Activated CD8-positive, alpha-beta memory T cell treated with anti-CD3 and anti-CD28 coated beads for 48 hours (primary cell): ENCODE results near the gene PSMD1.

Source experiments
- DNase-seq, 3 experiments: peaks; one replicate each; pipeline ENCODE4 v3.0.0-alpha.2; 2020; ENCODE audit warnings: low read depth in 2 of 3, low spot score in 2 of 3

Gene PSMD1

DNA sequence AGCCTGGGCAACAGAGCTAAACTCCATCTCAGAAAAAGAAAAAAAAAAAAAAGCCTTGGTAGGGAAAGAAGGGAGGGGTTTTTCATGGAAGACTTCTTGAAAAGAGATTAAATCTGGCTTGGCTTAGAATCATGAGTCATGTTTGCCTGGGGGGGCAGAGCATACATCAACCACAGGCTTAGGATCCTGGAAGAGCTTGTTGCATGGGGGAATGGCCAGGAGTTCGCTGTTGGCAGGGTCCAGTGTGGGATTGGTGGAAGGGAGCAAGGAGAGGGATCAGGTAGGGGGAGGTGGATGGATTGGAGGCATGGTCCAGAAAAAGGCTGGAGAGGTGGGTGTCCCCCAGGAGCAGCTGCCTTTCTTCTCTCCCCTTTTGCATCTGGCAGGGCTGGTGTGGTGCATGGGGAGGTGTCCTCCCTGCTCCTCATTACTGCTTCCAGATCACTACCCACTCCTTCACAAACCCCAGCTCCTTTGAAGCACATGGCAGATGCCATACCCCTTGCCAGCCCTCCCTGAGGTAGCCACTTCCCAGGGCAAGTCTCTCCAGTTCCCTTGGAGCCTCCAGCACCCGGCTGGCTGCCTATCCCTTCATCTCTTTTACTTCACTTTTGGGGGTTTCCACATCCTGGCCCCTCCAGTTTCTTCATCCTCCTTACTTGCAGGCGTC, 144.3 kb downstream of the PSMD1 start:
- no peak for DNase-seq

DNA sequence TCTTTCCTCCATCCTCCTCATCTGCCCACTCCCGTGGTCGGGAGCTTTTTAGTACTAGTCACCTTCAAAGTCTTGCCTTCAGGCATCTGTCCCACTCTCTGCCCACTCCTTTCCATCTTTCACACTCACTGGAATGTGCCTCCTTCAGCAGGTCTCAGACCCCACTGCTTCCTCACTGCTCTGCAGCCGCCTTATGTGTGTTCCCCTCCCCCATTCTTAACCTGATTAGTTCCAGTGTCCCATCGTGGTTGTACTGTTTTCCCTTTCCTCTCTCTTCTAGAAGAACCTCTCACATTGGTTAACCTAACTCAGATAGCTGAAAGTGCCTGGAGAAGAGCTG, 144.8 kb downstream of the PSMD1 start:
- DNase-seq = no peak

DNA sequence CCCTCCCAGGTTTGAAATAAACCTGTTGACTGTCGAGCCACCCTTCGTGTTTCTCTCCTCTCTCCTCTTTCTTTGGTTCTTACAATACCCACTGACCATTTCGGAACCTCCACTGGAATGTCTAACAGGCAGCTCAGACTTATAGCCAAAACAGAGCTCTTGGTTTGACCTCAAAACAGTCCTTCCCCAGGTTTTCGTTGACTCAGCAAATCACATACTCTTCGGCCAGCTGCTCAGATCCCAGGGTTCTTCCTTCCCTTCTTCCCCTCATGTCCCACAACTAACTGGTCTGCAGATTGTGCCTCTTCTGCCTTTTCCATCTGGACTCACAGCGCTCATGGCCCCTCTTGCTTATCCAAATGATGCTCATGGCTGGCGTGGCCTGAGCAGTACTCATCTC, 146.4 kb downstream of the PSMD1 start:
- no peak for DNase-seq

DNA sequence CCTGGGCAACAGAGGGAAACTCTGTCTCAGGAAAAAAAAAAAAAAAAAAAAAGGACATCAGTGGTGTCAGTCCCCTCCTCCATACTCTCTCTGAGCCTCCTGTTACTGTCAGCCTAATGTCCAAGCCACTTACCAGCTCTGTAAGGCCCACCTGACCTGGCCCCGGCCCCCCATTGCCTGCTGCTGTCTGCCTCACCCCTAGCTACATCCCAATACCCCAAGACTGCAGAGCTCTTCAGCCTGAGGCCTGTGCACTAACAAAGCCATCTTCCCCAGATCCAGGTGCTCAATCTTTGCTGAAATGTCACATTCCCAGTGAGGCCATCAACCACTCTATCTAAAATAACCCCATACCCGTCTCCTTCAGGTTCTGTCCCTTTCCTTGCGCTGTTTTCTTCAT, 147.5 kb downstream of the PSMD1 start:
- no peak for DNase-seq

DNA sequence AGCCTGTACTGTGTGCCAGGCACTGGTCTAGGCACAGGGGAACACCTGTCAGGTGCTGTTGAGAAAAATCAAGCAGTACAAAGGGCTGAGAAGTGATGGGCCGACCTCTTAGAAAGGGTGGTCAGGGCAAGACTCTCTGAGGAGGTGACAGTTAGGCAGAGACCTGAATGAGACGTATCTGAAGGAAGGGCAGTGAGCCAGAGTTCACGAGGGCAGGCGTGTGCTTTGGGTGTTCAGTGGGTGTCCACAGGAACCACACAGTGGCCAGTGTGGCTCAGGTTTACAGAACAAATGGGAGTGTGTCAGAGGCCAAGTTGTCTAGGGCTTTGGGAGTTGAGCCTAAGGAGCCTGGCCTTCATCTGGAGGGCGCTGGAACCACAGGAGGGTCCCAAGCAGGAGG, 147.9 kb downstream of the PSMD1 start:
- DNase-seq = no peak

DNA sequence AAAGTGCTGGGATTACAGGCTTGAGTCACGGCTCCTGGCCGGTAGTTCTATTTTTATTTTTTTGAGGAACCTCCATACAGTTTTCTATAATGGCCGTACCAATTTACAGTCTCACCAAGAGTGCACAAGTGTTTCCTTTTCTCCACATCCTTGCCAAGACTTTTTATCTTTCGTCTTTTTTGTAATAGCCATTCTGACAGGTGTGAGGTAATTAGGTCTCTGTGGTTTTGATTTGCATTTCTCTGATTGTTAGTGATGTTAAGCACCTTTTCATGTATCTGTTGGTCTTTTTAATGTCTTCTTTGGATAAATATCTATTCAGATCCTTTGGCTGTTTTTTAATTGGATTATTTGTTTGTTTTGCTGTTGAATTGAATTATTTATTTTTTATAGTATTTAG, 151.1 kb downstream of the PSMD1 start:
- DNase-seq = no peak

DNA sequence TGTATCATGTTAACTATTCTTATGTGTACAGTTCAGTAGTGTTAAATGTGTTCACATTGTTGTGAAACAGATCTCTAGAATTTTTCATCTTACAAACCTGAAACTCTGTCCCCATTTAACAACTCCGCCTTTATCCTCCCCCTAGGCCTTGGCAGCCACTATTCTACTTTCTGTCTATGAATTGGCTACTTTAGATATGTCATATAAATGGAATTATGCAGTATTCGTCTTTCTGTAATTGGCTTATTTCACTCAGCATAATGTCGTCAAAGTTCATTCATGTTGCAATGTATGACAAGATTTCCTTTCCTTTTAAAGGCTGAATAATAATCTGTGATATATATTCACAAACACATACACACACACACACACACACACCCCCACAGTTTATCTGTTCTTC, 154.1 kb downstream of the PSMD1 start:
- DNase-seq = no peak

DNA sequence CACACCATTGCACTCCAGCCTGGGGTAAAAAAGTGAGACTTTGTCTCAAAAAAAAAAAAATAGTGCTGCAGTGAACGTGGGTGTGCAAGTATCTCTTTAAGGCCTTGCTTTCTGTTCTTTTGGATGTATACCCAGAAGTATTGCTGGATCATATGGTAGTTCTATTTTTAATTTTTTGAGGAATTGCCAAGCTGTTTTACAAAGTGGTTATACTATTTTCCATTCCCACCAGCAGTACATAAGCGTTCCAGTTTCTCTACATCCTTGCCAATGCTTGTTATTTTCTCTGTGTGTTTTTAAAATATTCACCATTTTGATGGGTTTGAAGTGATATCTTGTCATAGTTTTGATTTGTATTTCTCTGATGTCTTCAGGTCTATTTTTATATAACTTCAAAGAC, 154.8 kb downstream of the PSMD1 start:
- DNase-seq = no peak

DNA sequence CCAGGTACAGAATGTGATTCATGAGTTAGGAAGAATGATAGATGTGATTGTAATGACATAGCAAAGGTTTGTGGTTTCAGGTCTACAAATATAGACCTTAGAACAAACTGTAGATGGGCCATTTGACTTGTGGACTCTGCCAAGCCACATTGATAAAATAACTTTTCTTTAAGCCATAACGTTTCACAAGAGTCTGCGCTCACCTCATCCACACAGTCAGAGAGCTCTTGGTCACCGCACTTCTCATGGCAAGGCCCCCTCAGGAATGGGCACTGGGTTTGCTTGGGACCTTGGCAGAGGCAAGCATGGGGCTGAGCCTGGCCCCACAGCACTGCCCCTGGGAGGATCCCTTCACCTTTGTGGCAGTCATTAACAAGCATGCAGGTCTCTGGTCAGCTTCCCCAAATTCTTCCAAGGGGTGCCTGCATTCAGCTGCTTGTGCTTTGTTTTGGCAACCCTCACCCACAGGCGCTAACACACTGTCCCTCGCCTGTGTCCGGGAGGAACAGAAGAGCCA, 155.7 kb downstream of the PSMD1 start:
- no peak for DNase-seq

DNA sequence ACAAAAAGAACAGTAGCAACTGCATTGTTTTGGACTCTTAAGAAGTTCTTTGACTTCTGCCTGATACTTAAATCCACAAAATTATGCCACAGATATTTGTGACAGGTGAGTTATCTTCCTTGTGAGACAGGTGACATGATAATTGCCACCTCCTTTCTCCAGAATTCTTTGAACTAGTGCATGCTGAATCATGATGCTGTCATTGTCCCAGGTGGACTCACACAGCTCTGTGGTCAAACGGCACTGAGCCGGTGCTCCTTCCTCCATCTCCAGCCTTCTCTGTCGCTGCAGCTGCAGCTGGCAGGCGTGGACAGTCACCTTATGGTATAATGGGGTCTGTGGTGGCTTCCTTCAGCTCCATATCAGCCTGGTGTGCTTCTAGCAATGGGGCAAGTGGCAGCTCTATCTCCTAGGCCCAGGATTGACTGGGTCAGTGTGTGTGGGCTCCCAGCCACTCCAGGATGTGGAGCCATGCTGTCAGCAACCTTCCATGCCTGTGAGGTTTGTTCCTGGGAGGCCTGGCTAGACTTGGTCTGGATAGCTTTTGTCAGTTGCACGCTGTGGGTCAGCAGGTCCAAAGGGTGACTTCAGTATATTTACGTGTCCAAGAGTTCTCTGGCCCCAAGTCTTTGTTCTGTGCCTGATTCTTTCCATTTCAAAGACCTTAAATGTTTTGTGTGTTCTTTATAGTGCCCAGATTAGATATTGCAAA, 157.4 kb downstream of the PSMD1 start:
- DNase-seq = no peak

DNA sequence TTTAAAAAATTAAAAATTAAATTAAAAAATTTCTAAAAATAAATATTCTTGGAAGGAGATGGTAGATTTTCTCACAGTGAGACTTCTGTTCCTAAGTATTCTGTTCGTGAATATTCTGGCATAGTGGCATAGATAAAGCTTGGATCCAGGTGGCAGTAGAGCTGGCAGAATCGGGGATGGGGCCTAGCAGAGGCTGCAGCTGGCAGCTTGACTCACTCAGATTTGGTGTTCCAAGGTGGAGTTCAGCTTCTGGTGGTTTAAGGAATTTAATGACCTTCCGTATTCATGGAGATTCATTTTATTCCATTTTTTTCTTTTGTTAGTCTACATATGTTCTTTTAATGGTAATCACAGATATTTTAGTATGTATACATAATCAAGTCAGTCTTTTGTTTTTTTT, 161.7 kb downstream of the PSMD1 start:
- no peak for DNase-seq

DNA sequence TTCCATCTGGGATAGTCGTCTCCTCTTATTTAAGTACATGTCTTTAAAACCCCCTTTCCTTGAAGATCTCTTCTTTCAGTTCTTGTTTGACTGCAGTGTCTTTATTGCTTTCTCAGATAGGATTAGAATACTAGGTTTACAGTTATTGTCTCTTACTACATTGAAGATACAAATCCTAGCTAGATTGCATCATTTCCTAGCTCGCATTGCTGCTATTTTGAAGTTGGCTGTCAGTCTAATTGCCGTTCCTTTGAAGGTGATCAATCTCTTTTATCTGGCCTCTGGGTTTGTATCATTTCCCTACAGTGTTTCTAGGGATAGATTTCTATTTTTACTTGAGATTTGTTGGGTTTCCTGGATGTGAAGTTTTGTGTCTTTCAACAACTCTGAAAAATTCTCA, 162.6 kb downstream of the PSMD1 start:
- no peak for DNase-seq

DNA sequence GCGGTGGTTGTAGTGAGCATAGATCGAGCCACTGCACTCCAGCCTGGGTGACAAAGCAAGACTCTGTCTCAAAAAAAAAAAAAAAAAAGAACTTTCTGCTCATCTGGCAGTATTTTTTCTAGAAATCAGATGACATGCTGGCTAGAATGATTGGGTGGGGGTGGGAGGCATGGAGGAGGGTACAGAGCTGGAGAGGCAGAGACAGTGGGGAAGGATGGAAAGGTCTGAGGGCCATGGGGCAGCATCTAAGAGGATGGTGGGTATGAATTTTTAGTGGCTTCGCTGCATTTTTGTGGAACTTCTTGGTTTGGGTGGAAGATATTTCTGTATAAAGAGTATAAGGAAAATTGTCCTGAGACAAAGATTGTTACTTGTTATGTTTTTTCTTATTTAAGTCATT, 165.1 kb downstream of the PSMD1 start:
- no peak for DNase-seq
